ENCODE results near the gene OR6C74.

- TF ChIP-seq, protein P1, sequence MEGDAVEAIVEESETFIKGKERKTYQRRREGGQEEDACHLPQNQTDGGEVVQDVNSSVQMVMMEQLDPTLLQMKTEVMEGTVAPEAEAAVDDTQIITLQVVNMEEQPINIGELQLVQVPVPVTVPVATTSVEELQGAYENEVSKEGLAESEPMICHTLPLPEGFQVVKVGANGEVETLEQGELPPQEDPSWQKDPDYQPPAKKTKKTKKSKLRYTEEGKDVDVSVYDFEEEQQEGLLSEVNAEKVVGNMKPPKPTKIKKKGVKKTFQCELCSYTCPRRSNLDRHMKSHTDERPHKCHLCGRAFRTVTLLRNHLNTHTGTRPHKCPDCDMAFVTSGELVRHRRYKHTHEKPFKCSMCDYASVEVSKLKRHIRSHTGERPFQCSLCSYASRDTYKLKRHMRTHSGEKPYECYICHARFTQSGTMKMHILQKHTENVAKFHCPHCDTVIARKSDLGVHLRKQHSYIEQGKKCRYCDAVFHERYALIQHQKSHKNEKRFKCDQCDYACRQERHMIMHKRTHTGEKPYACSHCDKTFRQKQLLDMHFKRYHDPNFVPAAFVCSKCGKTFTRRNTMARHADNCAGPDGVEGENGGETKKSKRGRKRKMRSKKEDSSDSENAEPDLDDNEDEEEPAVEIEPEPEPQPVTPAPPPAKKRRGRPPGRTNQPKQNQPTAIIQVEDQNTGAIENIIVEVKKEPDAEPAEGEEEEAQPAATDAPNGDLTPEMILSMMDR (IDR thresholded peaks at IDR 0.05): no peak
- TF ChIP-seq POLR2A (IDR thresholded peaks at IDR 0.05): no peak
These were observed 17.9 kb upstream of the OR6C74 start for GRCh38 chr12:55226523-55226922.

All from heart left ventricle (tissue), 13 donors.